Activated CD4-positive, alpha-beta T cell treated with anti-CD3 and anti-CD28 coated beads, Interleukin-2, amount 10 ng/mL, durations not matched to agents 24 days and 14 days (primary cell): ENCODE measurements around the gene CABS1. TPM values are rescaled to one million over a fixed set of nuclear protein-coding genes. Genes with fewer than 3 reads are reported as not detected.

ENCODE experiments used
- DNase-seq: peaks from one replicate; pipeline ENCODE4 v3.0.0; 2022
- H3K27ac Mint-ChIP-seq: one replicate; pipeline ENCODE4 v1.8.0; 2022; ENCODE audit warnings: mild to moderate bottlenecking, mixed read lengths
- H3K27me3 Mint-ChIP-seq: one replicate; pipeline ENCODE4 v1.8.0; 2022; ENCODE audit warnings: mixed read lengths
- H3K36me3 Mint-ChIP-seq: one replicate; pipeline ENCODE4 v1.8.0; 2022; ENCODE audit warnings: low read depth, mild to moderate bottlenecking, mixed read lengths
- H3K4me1 Mint-ChIP-seq: one replicate; pipeline ENCODE4 v1.8.0; 2021; ENCODE audit warnings: mixed read lengths
- H3K4me3 Mint-ChIP-seq: one replicate; pipeline ENCODE4 v1.8.0; 2022; ENCODE audit warnings: mild to moderate bottlenecking, moderate library complexity, mixed read lengths
- H3K9me3 Mint-ChIP-seq: one replicate; pipeline ENCODE4 v1.8.0; 2021; ENCODE audit warnings: mixed read lengths
- intact Hi-C: fragments of 100-400 bp; cut with micrococcal nuclease; formaldehyde crosslinking; loops from one replicate; pipeline ENCODE4 v1.15.1; 2023
- total RNA-seq: library from RNA; stranded (reverse); gene quantifications from 2 replicates; pipeline ENCODE4 v1.2.3, GENCODE V29; 2022

The CABS1 gene
- total RNA-seq, 1 donor from 2014 or later, result not detected

DNA sequence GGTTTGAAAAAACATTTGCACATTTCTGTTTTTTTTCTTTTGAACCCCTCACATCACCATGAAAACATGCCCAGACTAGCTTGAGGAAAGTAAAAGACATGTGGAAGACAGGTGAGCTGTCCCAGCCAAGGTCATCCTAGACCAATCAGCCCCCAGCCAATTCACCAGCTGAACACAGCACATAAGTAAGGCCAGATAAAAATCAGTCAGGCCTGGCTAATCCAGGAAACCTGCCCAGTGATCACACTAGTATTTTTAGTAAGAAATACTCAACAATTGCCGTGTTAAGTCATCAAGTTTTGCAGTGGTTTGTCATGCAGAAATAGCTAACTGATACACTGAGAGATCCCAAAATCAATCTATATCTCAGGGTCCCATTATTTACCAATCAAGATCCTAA is 21.4 kb downstream of the CABS1 start:
- no peaks in the 10 kb centered on the region for H3K36me3 Mint-ChIP-seq

DNA sequence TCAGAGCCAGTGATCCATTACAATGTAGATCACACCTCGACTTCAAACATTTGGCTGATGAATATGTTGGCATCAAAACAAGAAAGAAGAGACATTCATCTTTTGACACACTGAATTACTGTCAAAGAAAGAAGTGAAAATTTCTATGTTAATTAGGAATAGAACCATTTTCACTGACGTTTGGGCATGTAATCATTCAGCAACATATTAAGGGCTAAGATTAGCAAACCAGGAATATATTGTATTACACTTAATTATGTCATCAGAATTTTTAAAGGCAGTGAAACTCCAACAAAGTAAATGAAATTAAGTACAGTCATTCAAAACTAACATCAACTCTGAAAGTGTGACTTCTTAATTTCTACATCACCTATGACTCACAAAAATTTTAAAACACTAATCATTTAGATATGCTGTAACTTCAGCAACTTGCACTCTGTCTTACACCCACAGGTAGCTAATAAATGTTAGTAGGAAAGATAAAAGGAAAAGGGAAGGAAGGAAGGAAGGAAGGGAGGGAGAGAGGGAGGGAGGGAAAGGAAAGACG is 24.4 kb downstream of the CABS1 start:
- Mint-ChIP-seq H3K27ac (no peak overlapping the region), H3K36me3 (no peaks in the 10 kb centered on the region), H3K4me3 (no peak overlapping the region), H3K4me1 (no peaks in the 10 kb centered on the region), H3K9me3 (no peaks in the 10 kb centered on the region), H3K27me3 (no peaks in the 10 kb centered on the region)
- DNase-seq, result no peak
- intact Hi-C loops, result no loop called here

More for the DNA sequence above, 21.4 kb downstream of the CABS1 start:
- Mint-ChIP-seq H3K27me3 (no peaks in the 10 kb centered on the region), H3K4me3 (no peak overlapping the region), H3K27ac (no peak overlapping the region), H3K9me3 (no peaks in the 10 kb centered on the region), H3K4me1 (no peaks in the 10 kb centered on the region)
- DNase-seq, result no peak
- intact Hi-C loops, result no loop called here

DNA sequence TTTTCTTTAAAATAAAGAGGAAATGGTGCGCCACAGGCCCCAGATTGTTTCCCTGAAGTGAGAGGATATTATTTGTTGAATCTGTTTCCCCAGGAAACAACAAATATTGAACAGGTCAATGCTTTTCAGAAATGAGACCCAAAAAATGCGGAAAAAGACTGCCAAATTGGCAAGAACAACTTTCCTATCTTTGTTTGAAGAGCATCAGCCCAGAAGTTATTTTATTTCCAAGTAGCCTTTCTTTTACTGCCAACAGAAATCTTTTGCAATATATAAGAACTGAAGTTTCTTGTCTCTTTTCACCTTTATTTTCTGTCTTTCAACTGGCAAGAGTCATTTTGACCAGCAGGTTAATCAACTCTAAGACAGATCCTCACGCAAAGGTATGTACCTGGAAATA is 25.7 kb downstream of the CABS1 start, which contains the start of gene SMR3A:
Gene SMR3A, plus strand, starts transcription at position 301 of the 400 bp plus-strand sequence. CDS start 1,356 bp downstream, outside the sequence.
- no peak within 1 kb of the TSS for H3K27ac Mint-ChIP-seq
- no peaks in the 10 kb centered on the region for H3K27me3 Mint-ChIP-seq
- intact Hi-C loops, result no loop called here
- H3K4me3 Mint-ChIP-seq, result no peak within 1 kb of the TSS
- no peaks in the 10 kb centered on the region for H3K36me3 Mint-ChIP-seq
- H3K4me1 Mint-ChIP-seq, result no peaks in the 10 kb centered on the region
- H3K9me3 Mint-ChIP-seq, result no peaks in the 10 kb centered on the region
- DNase-seq, result no peak

DNA sequence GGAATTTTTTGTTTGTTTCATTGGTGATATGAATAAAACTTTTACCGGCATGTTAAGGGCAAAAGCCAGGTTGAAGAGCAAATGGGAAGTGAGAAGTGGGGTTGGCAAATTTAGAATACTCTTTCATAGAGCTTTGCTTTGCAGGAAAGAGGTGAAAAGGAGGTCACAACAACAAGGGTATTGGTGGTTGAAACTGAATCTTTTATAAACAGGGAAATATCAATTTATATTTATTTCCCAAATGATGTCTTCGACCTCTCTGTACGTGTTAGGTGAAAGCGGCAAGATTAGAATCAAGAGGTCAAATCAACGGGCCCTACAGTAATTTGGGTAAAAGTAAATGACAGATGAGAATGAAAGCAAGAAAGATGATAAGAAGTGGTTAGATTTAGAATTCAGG is 29.2 kb downstream of the CABS1 start:
- Mint-ChIP-seq H3K9me3 (no peaks in the 10 kb centered on the region), H3K4me3 (no peak overlapping the region), H3K4me1 (no peaks in the 10 kb centered on the region), H3K36me3 (no peaks in the 10 kb centered on the region), H3K27ac (no peak overlapping the region), H3K27me3 (no peaks in the 10 kb centered on the region)
- no peak for DNase-seq
- intact Hi-C loops, result no loop called here

DNA sequence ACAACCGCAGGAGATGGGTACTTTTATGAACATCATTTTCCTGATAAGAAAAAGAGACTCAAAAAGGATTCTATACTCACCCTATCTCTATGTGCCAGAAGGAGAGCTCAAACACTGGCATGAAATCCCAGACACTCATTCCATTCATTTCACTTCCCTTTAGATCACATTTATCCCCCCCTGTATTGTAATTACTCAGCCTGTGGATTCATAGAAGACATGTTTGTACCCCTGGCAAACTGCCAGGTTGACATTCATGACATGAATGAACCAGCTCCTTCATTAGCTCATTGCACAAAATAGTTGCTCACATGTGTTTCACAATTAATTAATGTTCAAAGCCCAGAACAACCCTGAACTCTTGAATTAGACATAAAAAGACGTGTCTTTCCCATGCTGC is 30.7 kb downstream of the CABS1 start:
- Mint-ChIP-seq H3K27ac (no peak overlapping the region), H3K4me1 (no peaks in the 10 kb centered on the region), H3K4me3 (no peak overlapping the region), H3K9me3 (no peaks in the 10 kb centered on the region), H3K36me3 (no peaks in the 10 kb centered on the region), H3K27me3 (no peaks in the 10 kb centered on the region)
- DNase-seq, result no peak
- intact Hi-C loops, result no loop called here

DNA sequence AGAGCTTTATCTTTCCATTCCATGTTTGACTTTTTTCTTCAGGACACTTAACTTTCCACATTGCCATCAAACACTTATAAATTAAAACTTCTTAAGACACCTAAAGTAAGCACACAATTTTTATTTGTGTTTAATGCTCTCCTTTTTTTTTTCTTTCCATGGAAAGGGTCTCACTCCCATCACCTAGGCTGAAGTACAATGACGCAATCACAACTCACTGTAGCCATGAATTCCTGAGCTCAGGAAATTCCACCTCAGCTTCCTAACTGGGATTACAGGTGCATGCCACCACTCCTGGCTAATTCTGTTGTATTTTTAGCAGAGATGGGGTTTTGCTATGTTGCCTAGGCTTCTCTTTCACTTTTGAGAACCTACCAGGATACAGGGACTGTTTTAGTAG is 33.0 kb downstream of the CABS1 start:
- Mint-ChIP-seq H3K9me3 (no peaks in the 10 kb centered on the region), H3K4me3 (no peak overlapping the region), H3K4me1 (no peaks in the 10 kb centered on the region), H3K27ac (no peak overlapping the region), H3K27me3 (no peaks in the 10 kb centered on the region), H3K36me3 (no peaks in the 10 kb centered on the region)
- intact Hi-C loops, result no loop called here
- DNase-seq, result no peak

DNA sequence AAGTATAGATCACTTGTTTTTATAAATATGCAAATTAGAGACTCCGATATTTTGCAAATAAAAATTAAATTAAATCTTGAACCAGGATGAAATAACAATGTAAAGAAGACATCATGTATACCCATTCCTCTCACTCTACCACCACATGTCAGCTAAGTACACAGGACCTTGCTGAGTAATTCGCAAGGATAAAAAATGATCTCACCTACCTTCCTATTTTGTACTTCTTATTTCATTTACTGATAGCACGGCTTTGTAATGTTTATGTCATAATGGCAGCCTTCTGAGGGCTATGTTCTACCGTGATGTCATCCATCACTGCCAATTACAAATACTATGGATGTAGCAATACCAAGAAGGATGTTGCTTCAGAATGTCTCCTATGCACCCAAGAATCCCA is 37.2 kb downstream of the CABS1 start:
- H3K27ac Mint-ChIP-seq, result no peak overlapping the region
- H3K27me3 Mint-ChIP-seq, result no peaks in the 10 kb centered on the region
- intact Hi-C loops, result no loop called here
- no peaks in the 10 kb centered on the region for H3K4me1 Mint-ChIP-seq
- no peak for DNase-seq
- H3K4me3 Mint-ChIP-seq, result no peak overlapping the region
- no peaks in the 10 kb centered on the region for H3K36me3 Mint-ChIP-seq
- H3K9me3 Mint-ChIP-seq, result no peaks in the 10 kb centered on the region

DNA sequence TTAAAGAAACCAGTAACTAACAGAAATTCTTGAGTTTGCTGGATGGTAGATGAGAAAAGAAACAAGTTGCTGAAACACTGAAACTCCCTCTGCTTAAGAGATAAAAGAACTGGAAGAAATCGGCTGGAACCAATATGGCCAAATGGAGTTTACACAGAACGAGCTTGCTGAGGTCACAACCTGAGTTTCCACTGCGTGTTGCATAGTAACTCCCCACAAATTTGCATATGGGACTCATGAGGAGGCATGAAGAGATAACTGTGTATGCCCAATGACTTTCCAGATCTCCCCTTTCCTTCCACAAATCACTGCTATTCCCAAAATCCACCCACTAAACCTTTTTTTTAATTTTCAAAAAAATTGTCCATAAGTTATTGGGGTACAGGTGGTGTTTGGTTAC is 38.0 kb downstream of the CABS1 start:
- Mint-ChIP-seq H3K36me3 (no peaks in the 10 kb centered on the region), H3K27me3 (no peaks in the 10 kb centered on the region), H3K4me1 (no peaks in the 10 kb centered on the region), H3K9me3 (no peaks in the 10 kb centered on the region), H3K4me3 (no peak overlapping the region), H3K27ac (no peak overlapping the region)
- intact Hi-C loops, result no loop called here
- no peak for DNase-seq

DNA sequence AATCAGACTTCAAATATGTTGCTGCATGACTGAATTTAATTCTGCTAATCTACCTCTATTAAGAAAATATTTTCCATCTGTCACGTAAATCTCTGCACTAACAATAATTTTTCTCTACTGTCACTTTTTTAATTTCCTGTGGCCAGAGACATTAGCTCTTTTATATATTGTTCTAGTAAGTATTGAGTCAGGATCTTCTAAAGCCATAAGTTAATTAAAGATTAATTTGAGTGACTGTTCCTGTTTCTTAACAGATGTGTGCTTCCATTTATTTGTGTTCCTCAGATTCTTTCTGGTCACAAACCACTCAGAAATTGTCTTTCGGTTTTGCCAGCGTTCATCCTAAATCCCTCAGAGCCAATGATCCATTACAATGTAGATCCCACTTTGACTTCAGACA is 45.8 kb downstream of the CABS1 start:
- DNase-seq, result no peak
- intact Hi-C loops, result no loop called here
- H3K36me3 Mint-ChIP-seq, result no peaks in the 10 kb centered on the region
- H3K27ac Mint-ChIP-seq, result no peak overlapping the region
- H3K4me1 Mint-ChIP-seq, result no peaks in the 10 kb centered on the region
- H3K4me3 Mint-ChIP-seq, result no peak overlapping the region
- H3K27me3 Mint-ChIP-seq, result no peaks in the 10 kb centered on the region
- no peaks in the 10 kb centered on the region for H3K9me3 Mint-ChIP-seq

DNA sequence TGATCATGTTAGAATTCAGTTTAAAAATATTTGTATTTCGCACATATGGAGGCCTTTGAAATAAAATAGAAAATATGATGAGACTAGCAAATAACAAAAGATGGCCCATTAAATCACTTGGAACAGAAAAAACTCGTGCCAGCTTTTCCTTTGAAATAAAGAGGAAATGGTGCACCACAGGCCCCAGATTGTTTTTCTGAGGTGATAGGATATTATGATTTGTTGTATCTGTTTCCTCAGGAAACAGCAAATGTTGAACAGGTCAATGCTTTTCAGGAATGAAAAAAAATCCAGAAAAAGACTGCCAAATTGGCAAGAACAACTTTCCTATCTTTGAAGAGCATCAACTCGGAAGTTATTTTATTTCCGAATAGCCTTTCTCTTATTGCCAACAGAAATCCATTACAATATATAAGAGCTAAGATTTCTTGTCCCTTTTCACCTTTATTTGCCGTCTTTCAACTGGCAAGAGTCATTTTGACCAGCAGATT is 48.0 kb downstream of the CABS1 start, which contains the start of gene SMR3B:
Gene SMR3B, plus strand, starts transcription at position 441 of the 491 bp plus-strand sequence. CDS start 1,380 bp downstream, outside the sequence.
- Mint-ChIP-seq H3K36me3 (no peaks in the 10 kb centered on the region), H3K4me1 (no peaks in the 10 kb centered on the region), H3K9me3 (no peaks in the 10 kb centered on the region), H3K4me3 (no peak within 1 kb of the TSS), H3K27me3 (no peaks in the 10 kb centered on the region), H3K27ac (no peak within 1 kb of the TSS)
- no peak for DNase-seq
- intact Hi-C loops, result no loop called here

Other genes with a start within 250 kb of the CABS1 start
- gene PRR27, start 180.7 kb upstream of the CABS1 start, total RNA-seq, result not detected in 2 replicates
- not detected in 2 replicates for gene ODAM, start 139.3 kb upstream of the CABS1 start, total RNA-seq
- not detected in 2 replicates for gene FDCSP, start 108.9 kb upstream of the CABS1 start, total RNA-seq
- gene CSN3, start 92.4 kb upstream of the CABS1 start, total RNA-seq, result not detected in 2 replicates
- not detected in 2 replicates for gene SMR3A, start 25.8 kb downstream of the CABS1 start, total RNA-seq
- not detected in 2 replicates for gene SMR3B, start 48.1 kb downstream of the CABS1 start, total RNA-seq
- not detected in 2 replicates for gene OPRPN, start 63.0 kb downstream of the CABS1 start, total RNA-seq
- not detected in 2 replicates for gene MUC7, start 137.2 kb downstream of the CABS1 start, total RNA-seq
- not detected in 2 replicates for gene AMTN, start 183.6 kb downstream of the CABS1 start, total RNA-seq